GM12891 (cell line): ENCODE measurements around the gene CERS6.

Source experiments
- POLR2A ChIP-seq: IDR thresholded peaks from 2 replicates; pipeline ENCODE4 v1.6.1; 2011; ENCODE audit warnings: low read depth, low read length, control low read depth
- POLR2AphosphoS5 ChIP-seq: IDR thresholded peaks from 2 replicates; pipeline ENCODE4 v1.6.1; 2011; ENCODE audit warnings: low read depth, low read length, control low read depth
- TAF1 ChIP-seq: IDR thresholded peaks from 2 replicates; pipeline ENCODE4 v1.6.1; 2011; ENCODE audit warnings: low read depth, low read length, control low read depth

DNA sequence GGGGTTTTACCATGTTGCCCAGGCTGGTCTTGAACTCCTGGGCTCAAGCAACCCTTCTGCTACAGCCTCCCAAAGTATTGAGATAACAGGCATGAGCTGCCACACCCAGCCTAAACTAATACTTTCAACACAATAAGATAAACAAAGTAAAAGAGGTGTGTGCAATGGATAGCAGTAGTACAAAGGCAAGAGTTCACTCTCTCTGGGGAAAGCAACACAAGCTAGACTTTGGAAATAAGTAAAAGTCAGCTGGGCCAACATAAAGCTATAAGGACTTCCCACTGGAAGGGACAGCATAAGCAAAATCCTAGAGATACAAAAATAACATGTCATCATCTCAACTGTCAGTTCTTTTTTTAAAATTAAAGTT lies 341.2 kb downstream of the CERS6 start:
- TF ChIP-seq POLR2A (no peak), POLR2AphosphoS5 (no peak), TAF1 (no peak)
